ENCODE results near the gene DACH1. TPM values are rescaled to one million over a fixed set of nuclear protein-coding genes. Genes with fewer than 3 reads are reported as not detected.

DACH1 gene
- total RNA-seq, 8 experiments from 2014 or later, result 0.20 to 74.1 (median 38.8) TPM

GRCh38 chr13:71577127-71577526 is 289.9 kb downstream of the DACH1 start:
- Histone ChIP-seq H3K4me1 (replicated peaks in 1 of 2) (no peaks in the 10 kb centered on the region), H3K27ac (no peak overlapping the region), H3K4me3 (no peak overlapping the region)
- in situ Hi-C loops (cut with MboI; ENCODE audit: low pct_unique_long_range_greater_than_20kb in 2 of 9, low sequenced_read_pairs in 9 of 9, unreplicated experiment in 9 of 9), result no loop called here
- no peak for ATAC-seq (replicated peaks in 6 of 8)
- WGBS, 10 experiments, result 30 to 100% (median 60%) methylated on average over 1 to 2 of the region's 2 CpGs; no CpG with 5 or more reads in 4 of the 10 experiments

- no peak for ATAC-seq (replicated peaks in 6 of 8)
- Histone ChIP-seq H3K4me1 (replicated peaks in 1 of 2) (no peaks in the 10 kb centered on the region), H3K4me3 (no peak overlapping the region), H3K27ac (no peak overlapping the region)
- in situ Hi-C loops (cut with MboI; ENCODE audit: low pct_unique_long_range_greater_than_20kb in 2 of 9, low sequenced_read_pairs in 9 of 9, unreplicated experiment in 9 of 9), result no loop called here
- 0 to 100% (median 79%) methylated on average over 1 of the region's 1 CpG for WGBS, 10 experiments
These were observed 290.4 kb downstream of the DACH1 start for GRCh38 chr13:71576571-71576970.

GRCh38 chr13:71546881-71547280 is 320.1 kb downstream of the DACH1 start:
- Histone ChIP-seq H3K4me1 (replicated peaks in 1 of 2) (no peaks in the 10 kb centered on the region), H3K4me3 (no peak overlapping the region), H3K27ac (no peak overlapping the region)
- peak in 3 of 8 experiments; percentile 58 to 73 (median 64) for ATAC-seq (replicated peaks in 6 of 8)
- in situ Hi-C loops (cut with MboI; ENCODE audit: low pct_unique_long_range_greater_than_20kb in 2 of 9, low sequenced_read_pairs in 9 of 9, unreplicated experiment in 9 of 9), result no loop called here
- 17 to 88% (median 67%) methylated on average over 1 to 4 of the region's 4 CpGs for WGBS, 10 experiments

- ATAC-seq (replicated peaks in 6 of 8), result no peak
- in situ Hi-C loops (cut with MboI; ENCODE audit: low pct_unique_long_range_greater_than_20kb in 2 of 9, low sequenced_read_pairs in 9 of 9, unreplicated experiment in 9 of 9), result no loop called here
- WGBS, 10 experiments, result 0 to 100% (median 83%) methylated on average over 1 of the region's 1 CpG; no CpG with 5 or more reads in 4 of the 10 experiments
- H3K4me1 ChIP-seq (replicated peaks in 1 of 2), result no peaks in the 10 kb centered on the region
- H3K27ac ChIP-seq, result no peak overlapping the region
- H3K4me3 ChIP-seq, result no peak overlapping the region
These were observed 326.9 kb downstream of the DACH1 start for GRCh38 chr13:71540098-71540497.

GRCh38 chr13:71536201-71536600 is 330.8 kb downstream of the DACH1 start:
- Histone ChIP-seq H3K4me3 (no peak overlapping the region), H3K27ac (no peak overlapping the region), H3K4me1 (replicated peaks in 1 of 2) (no peaks in the 10 kb centered on the region)
- in situ Hi-C loops (cut with MboI; ENCODE audit: low pct_unique_long_range_greater_than_20kb in 2 of 9, low sequenced_read_pairs in 9 of 9, unreplicated experiment in 9 of 9), result no loop called here
- ATAC-seq (replicated peaks in 6 of 8), result no peak
- 0 to 100% (median 98%) methylated on average over 1 to 2 of the region's 2 CpGs for WGBS, 10 experiments

GRCh38 chr13:71524613-71525304 is 342.2 kb downstream of the DACH1 start:
- ATAC-seq (replicated peaks in 6 of 8), result peak; percentile 38 to 82 (median 68)
- Histone ChIP-seq H3K27ac (peak overlapping the region in 1 of 2 donors; percentile 21), H3K4me3 (peak overlapping the region in 2 of 5 donors; percentile 4 to 12), H3K4me1 (replicated peaks in 1 of 2) (peaks cover 8 to 38% of the 10 kb centered on the region in 2 donors)
- in situ Hi-C loops (cut with MboI; ENCODE audit: low pct_unique_long_range_greater_than_20kb in 2 of 9, low sequenced_read_pairs in 9 of 9, unreplicated experiment in 9 of 9), result no loop called here
- 5 to 78% (median 53%) methylated on average over 5 to 16 of the region's 16 CpGs for WGBS, 10 experiments

GRCh38 chr13:71524245-71524612 is 342.8 kb downstream of the DACH1 start:
- WGBS, 10 experiments, result 0 to 100% (median 87%) methylated on average over 3 of the region's 3 CpGs; no CpG with 5 or more reads in 1 of the 10 experiments
- Histone ChIP-seq H3K4me1 (replicated peaks in 1 of 2) (peaks cover 8 to 38% of the 10 kb centered on the region in 2 donors), H3K27ac (no peak overlapping the region), H3K4me3 (no peak overlapping the region)
- ATAC-seq (replicated peaks in 6 of 8), result peak in 1 of 8 experiments; percentile 45
- in situ Hi-C loops (cut with MboI; ENCODE audit: low pct_unique_long_range_greater_than_20kb in 2 of 9, low sequenced_read_pairs in 9 of 9, unreplicated experiment in 9 of 9), result no loop called here

- no peak overlapping the region for H3K27ac ChIP-seq
- WGBS, 10 experiments, result 0 to 74% (median 52%) methylated on average over 1 to 4 of the region's 4 CpGs; no CpG with 5 or more reads in 1 of the 10 experiments
- H3K4me3 ChIP-seq, result no peak overlapping the region
- H3K4me1 ChIP-seq (replicated peaks in 1 of 2), result peaks cover 8 to 38% of the 10 kb centered on the region in 2 donors
- in situ Hi-C loops (cut with MboI; ENCODE audit: low pct_unique_long_range_greater_than_20kb in 2 of 9, low sequenced_read_pairs in 9 of 9, unreplicated experiment in 9 of 9), result no loop called here
- peak in 2 of 8 experiments; percentile 41 to 58 for ATAC-seq (replicated peaks in 6 of 8)
These were observed 344.0 kb downstream of the DACH1 start for GRCh38 chr13:71522941-71523526.

- in situ Hi-C loops (cut with MboI; ENCODE audit: low pct_unique_long_range_greater_than_20kb in 2 of 9, low sequenced_read_pairs in 9 of 9, unreplicated experiment in 9 of 9), result no loop called here
- Histone ChIP-seq H3K27ac (no peak overlapping the region), H3K4me1 (replicated peaks in 1 of 2) (peaks cover 12 to 49% of the 10 kb centered on the region in 2 donors), H3K4me3 (no peak overlapping the region)
- ATAC-seq (replicated peaks in 6 of 8), result peak in 3 of 8 experiments; percentile 36 to 55 (median 41)
- 18 to 100% (median 83%) methylated on average over 1 to 2 of the region's 2 CpGs; no CpG with 5 or more reads in 1 of the 10 experiments for WGBS, 10 experiments
These were observed 350.0 kb downstream of the DACH1 start for GRCh38 chr13:71517004-71517403.

- in situ Hi-C loops (cut with MboI; ENCODE audit: low pct_unique_long_range_greater_than_20kb in 2 of 9, low sequenced_read_pairs in 9 of 9, unreplicated experiment in 9 of 9), result no loop called here
- peak overlapping the region in 1 of 2 donors; percentile 21 for H3K27ac ChIP-seq
- H3K4me3 ChIP-seq, result no peak overlapping the region
- ATAC-seq (replicated peaks in 6 of 8), result no peak
- peaks cover 12 to 49% of the 10 kb centered on the region in 2 donors for H3K4me1 ChIP-seq (replicated peaks in 1 of 2)
- 0 to 100% (median 76%) methylated on average over 1 to 3 of the region's 3 CpGs; no CpG with 5 or more reads in 2 of the 10 experiments for WGBS, 10 experiments
These were observed 350.5 kb downstream of the DACH1 start for GRCh38 chr13:71516521-71516920.

- ATAC-seq (replicated peaks in 6 of 8), result peak in 4 of 8 experiments; percentile 45 to 73 (median 69)
- H3K27ac ChIP-seq, result peak overlapping the region in 1 of 2 donors; percentile 21
- in situ Hi-C loops (cut with MboI; ENCODE audit: low pct_unique_long_range_greater_than_20kb in 2 of 9, low sequenced_read_pairs in 9 of 9, unreplicated experiment in 9 of 9), result no loop called here
- H3K4me1 ChIP-seq (replicated peaks in 1 of 2), result peaks cover 12 to 49% of the 10 kb centered on the region in 2 donors
- H3K4me3 ChIP-seq, result no peak overlapping the region
- 0 to 59% (median 21%) methylated on average over 1 to 4 of the region's 4 CpGs; no CpG with 5 or more reads in 1 of the 10 experiments for WGBS, 10 experiments
These were observed 351.3 kb downstream of the DACH1 start for GRCh38 chr13:71515744-71516038.

- H3K4me3 ChIP-seq, result no peak overlapping the region
- peak in 3 of 8 experiments; percentile 45 to 63 (median 54) for ATAC-seq (replicated peaks in 6 of 8)
- H3K27ac ChIP-seq, result no peak overlapping the region
- in situ Hi-C loops (cut with MboI; ENCODE audit: low pct_unique_long_range_greater_than_20kb in 2 of 9, low sequenced_read_pairs in 9 of 9, unreplicated experiment in 9 of 9), result no loop called here
- peaks cover 12 to 49% of the 10 kb centered on the region in 2 donors for H3K4me1 ChIP-seq (replicated peaks in 1 of 2)
- WGBS, 10 experiments, result 4 to 92% (median 69%) methylated on average over 2 to 3 of the region's 3 CpGs
These were observed 351.9 kb downstream of the DACH1 start for GRCh38 chr13:71514900-71515743.

- Histone ChIP-seq H3K27ac (no peak overlapping the region), H3K4me3 (no peak overlapping the region), H3K4me1 (replicated peaks in 1 of 2) (peaks cover 12 to 49% of the 10 kb centered on the region in 2 donors)
- ATAC-seq (replicated peaks in 6 of 8), result peak in 4 of 8 experiments; percentile 67 to 84 (median 74)
- in situ Hi-C loops (cut with MboI; ENCODE audit: low pct_unique_long_range_greater_than_20kb in 2 of 9, low sequenced_read_pairs in 9 of 9, unreplicated experiment in 9 of 9), result no loop called here
These were observed 353.5 kb downstream of the DACH1 start for GRCh38 chr13:71513411-71514033.
